ENCODE data around the gene ZNF451.

The ZNF451 gene

GRCh38 chr6:57165080-57165479 is 75.1 kb downstream of the ZNF451 start:
- DNase-seq (ENCODE audit: low read depth in 2 of 2): no peak
- no peak for TF ChIP-seq CTCF (IDR thresholded peaks at IDR 0.05; ENCODE audit: low read depth, low read length)
- no peak overlapping the region for H3K4me3 ChIP-seq (replicated peaks in 1 of 2; ENCODE audit: low read depth in 2 of 2, low read length in 2 of 2)

- peak; percentile 90 to 92 for DNase-seq (ENCODE audit: low read depth in 2 of 2)
- peak within 1 kb of the TSS; percentile 64 to 77 for H3K4me3 ChIP-seq (replicated peaks in 1 of 2; ENCODE audit: low read depth in 2 of 2, low read length in 2 of 2)
These were observed 82.4 kb downstream of the ZNF451 start, which contains the start of gene BAG2 for GRCh38 chr6:57172136-57173055. Gene BAG2 (plus strand): TSS chr6:57172326. CDS start chr6:57172698, 372 bp downstream.

GRCh38 chr6:57173056-57173885 is 83.3 kb downstream of the ZNF451 start:
- DNase-seq (ENCODE audit: low read depth in 2 of 2): peak; percentile 34 to 44
- no peak for TF ChIP-seq CTCF (IDR thresholded peaks at IDR 0.05; ENCODE audit: low read depth, low read length)
- H3K4me3 ChIP-seq (replicated peaks in 1 of 2; ENCODE audit: low read depth in 2 of 2, low read length in 2 of 2): peak overlapping the region; percentile 64 to 77

More at GRCh38 chr6:57172136-57173055, 82.4 kb downstream of the ZNF451 start, which contains the start of gene BAG2:
- TF ChIP-seq CTCF (IDR thresholded peaks at IDR 0.05; ENCODE audit: low read depth, low read length): peak; percentile 5

- no peak for TF ChIP-seq CTCF (IDR thresholded peaks at IDR 0.05; ENCODE audit: low read depth, low read length)
- peak overlapping the region; percentile 64 to 77 for H3K4me3 ChIP-seq (replicated peaks in 1 of 2; ENCODE audit: low read depth in 2 of 2, low read length in 2 of 2)
These were observed 84.0 kb downstream of the ZNF451 start for GRCh38 chr6:57173886-57174510.

GRCh38 chr6:57174511-57174907 is 84.5 kb downstream of the ZNF451 start:
- peak overlapping the region in 1 of 2 donors; percentile 77 for H3K4me3 ChIP-seq (replicated peaks in 1 of 2; ENCODE audit: low read depth in 2 of 2, low read length in 2 of 2)
- no peak for DNase-seq (ENCODE audit: low read depth in 2 of 2)

More at GRCh38 chr6:57173886-57174510, 84.0 kb downstream of the ZNF451 start:
- peak; percentile 70 to 78 for DNase-seq (ENCODE audit: low read depth in 2 of 2)

More at GRCh38 chr6:57174511-57174907, 84.5 kb downstream of the ZNF451 start:
- TF ChIP-seq CTCF (IDR thresholded peaks at IDR 0.05; ENCODE audit: low read depth, low read length): no peak
